ENCODE measurements around the gene CHN2. TPM values are rescaled to one million over a fixed set of nuclear protein-coding genes. Genes with fewer than 3 reads are reported as not detected.

The CHN2 gene
- total RNA-seq, 1 donor from 2014 or later = 6.6 TPM

DNA sequence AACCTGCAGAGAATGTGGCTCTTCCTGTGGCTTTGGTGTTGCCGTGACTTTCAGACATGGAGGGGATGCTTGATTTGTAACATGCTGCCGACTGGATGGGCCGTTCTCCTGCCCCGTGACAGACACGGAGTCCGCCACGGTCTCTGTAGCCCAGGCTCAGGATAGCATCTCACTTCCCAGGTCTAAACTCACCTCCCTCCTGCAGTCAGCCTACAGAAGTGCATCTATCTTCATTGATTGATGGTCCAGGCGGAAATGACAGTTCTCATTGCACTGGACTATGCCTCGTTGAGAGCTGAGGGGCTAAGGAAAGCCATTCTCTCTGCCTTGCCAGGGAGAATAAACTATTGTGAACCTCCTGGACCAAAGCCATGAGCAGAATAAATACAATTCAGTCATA, 77.5 kb downstream of the CHN2 start:
- Histone ChIP-seq H3K27ac (no peak overlapping the region), H4K20me1 (ENCODE audit: low read depth) (no peaks in the 10 kb centered on the region), H3K4me2 (no peak overlapping the region), H3K9me3 (ENCODE audit: low read depth) (no peaks in the 10 kb centered on the region), H3F3A (ENCODE audit: low read depth) (no peaks in the 10 kb centered on the region), H3K9ac (no peak overlapping the region), H2AFZ (replicated peaks) (no peak overlapping the region), H3K27me3 (no peaks in the 10 kb centered on the region), H3K4me1 (peaks cover 7% of the 10 kb centered on the region), H3K4me3 (no peak overlapping the region), H3K79me2 (ENCODE audit: low read depth) (no peaks in the 10 kb centered on the region), H3K36me3 (no peaks in the 10 kb centered on the region)
- H3K4me3 Mint-ChIP-seq = no peak overlapping the region
- H3K9me3 Mint-ChIP-seq = no peaks in the 10 kb centered on the region
- peaks cover 22% of the 10 kb centered on the region for H3K4me1 Mint-ChIP-seq
- no peak for DNase-seq (ENCODE audit: low spot score)
- no peaks in the 10 kb centered on the region for H3K36me3 Mint-ChIP-seq
- peaks cover 8% of the 10 kb centered on the region for H3K27me3 Mint-ChIP-seq (ENCODE audit: insufficient read depth, low read depth)
- H3K27ac Mint-ChIP-seq = no peak overlapping the region
- TF ChIP-seq, protein P1, sequence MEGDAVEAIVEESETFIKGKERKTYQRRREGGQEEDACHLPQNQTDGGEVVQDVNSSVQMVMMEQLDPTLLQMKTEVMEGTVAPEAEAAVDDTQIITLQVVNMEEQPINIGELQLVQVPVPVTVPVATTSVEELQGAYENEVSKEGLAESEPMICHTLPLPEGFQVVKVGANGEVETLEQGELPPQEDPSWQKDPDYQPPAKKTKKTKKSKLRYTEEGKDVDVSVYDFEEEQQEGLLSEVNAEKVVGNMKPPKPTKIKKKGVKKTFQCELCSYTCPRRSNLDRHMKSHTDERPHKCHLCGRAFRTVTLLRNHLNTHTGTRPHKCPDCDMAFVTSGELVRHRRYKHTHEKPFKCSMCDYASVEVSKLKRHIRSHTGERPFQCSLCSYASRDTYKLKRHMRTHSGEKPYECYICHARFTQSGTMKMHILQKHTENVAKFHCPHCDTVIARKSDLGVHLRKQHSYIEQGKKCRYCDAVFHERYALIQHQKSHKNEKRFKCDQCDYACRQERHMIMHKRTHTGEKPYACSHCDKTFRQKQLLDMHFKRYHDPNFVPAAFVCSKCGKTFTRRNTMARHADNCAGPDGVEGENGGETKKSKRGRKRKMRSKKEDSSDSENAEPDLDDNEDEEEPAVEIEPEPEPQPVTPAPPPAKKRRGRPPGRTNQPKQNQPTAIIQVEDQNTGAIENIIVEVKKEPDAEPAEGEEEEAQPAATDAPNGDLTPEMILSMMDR (IDR thresholded peaks at IDR 0.05) = no peak
- TF ChIP-seq EZH2phosphoT487 (IDR thresholded peaks at IDR 0.05) = no peak
- TF ChIP-seq EZH2 (IDR thresholded peaks at IDR 0.05) = no peak

DNA sequence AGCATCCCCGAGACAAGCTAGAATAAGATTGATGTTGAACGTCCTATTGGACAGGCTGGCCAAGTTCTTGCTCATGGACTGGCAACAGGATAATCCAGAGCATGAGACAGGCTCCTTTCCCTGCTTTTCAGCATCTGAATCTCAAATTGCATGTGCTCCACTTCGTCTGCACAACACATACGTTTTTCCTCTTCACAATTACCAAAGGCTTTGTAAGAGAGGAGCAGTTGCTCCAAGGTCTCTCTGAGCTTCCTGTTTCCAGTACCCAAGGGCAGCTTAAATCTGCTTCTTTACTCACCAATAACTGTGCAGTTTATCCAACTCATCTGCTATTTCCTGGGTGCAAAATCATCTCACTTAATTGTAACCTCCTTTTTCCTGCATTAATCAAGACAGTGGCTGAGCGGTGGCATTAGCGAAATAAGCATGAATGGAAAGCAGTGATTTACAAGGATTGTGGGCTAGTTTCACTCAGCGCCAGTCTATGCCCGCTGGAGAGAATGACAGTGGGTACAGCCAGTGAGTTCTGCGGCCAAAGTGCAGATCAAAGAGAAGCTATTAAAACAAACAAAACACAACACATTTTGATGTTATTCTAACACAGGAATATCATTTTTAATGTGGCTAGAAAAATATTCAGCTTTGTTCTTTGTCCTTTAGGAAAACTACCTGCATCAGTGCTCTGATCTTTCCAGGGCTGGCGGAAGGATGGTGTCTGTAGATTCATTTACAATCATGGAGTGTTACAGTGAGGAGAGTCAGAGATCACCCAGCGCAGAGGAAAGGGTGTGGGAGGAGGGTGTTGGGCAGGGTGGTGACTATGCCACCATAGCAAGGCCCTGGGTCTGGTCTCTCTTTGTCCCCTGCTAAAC, 79.8 kb downstream of the CHN2 start:
- no peak for DNase-seq (ENCODE audit: low spot score)
- H3K4me2 ChIP-seq = no peak overlapping the region
- no peak overlapping the region for H3K27ac Mint-ChIP-seq

DNA sequence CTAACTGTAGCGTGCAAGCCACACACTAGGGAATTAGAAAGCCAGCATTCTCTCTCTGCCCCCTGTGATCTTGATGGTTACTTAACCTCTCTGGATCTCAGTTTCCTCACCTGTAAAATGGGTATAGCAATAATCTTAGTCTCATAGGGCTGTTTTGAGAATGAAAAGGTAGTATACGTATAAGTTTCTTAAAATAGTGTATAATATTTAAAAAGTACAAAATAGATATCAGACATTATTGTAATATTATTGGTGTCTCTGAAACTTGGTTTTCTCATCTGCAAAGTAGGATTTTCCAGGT, 80.4 kb downstream of the CHN2 start:
- Histone ChIP-seq H3K4me1 (peaks cover 7% of the 10 kb centered on the region), H4K20me1 (ENCODE audit: low read depth) (no peaks in the 10 kb centered on the region), H3K36me3 (no peaks in the 10 kb centered on the region), H3K27me3 (no peaks in the 10 kb centered on the region), H3K4me2 (no peak overlapping the region), H3K4me3 (no peak overlapping the region), H3K79me2 (ENCODE audit: low read depth) (no peaks in the 10 kb centered on the region), H3K9ac (no peak overlapping the region), H2AFZ (replicated peaks) (no peak overlapping the region), H3F3A (ENCODE audit: low read depth) (no peaks in the 10 kb centered on the region), H3K27ac (no peak overlapping the region), H3K9me3 (ENCODE audit: low read depth) (no peaks in the 10 kb centered on the region)
- DNase-seq (ENCODE audit: low spot score) = no peak
- no peak overlapping the region for H3K4me3 Mint-ChIP-seq
- H3K9me3 Mint-ChIP-seq = no peaks in the 10 kb centered on the region
- H3K27ac Mint-ChIP-seq = no peak overlapping the region
- no peaks in the 10 kb centered on the region for H3K36me3 Mint-ChIP-seq
- TF ChIP-seq, protein P1 (IDR thresholded peaks at IDR 0.05) = no peak
- TF ChIP-seq EZH2 (IDR thresholded peaks at IDR 0.05) (no peak), EZH2phosphoT487 (IDR thresholded peaks at IDR 0.05) (no peak)
- peaks cover 22% of the 10 kb centered on the region for H3K4me1 Mint-ChIP-seq
- H3K27me3 Mint-ChIP-seq (ENCODE audit: insufficient read depth, low read depth) = peaks cover 14% of the 10 kb centered on the region

More for the DNA sequence above, 79.8 kb downstream of the CHN2 start:
- H3K9ac ChIP-seq = no peak overlapping the region
- Mint-ChIP-seq H3K9me3 (no peaks in the 10 kb centered on the region), H3K4me1 (peaks cover 22% of the 10 kb centered on the region), H3K4me3 (no peak overlapping the region), H3K27me3 (ENCODE audit: insufficient read depth, low read depth) (peaks cover 8% of the 10 kb centered on the region), H3K36me3 (no peaks in the 10 kb centered on the region)
- TF ChIP-seq EZH2phosphoT487 (IDR thresholded peaks at IDR 0.05) = no peak
- TF ChIP-seq, protein P1 (IDR thresholded peaks at IDR 0.05) = no peak
- TF ChIP-seq EZH2 (IDR thresholded peaks at IDR 0.05) = no peak
- H3K4me1 ChIP-seq = peaks cover 7% of the 10 kb centered on the region
- no peaks in the 10 kb centered on the region for H3K79me2 ChIP-seq (ENCODE audit: low read depth)
- H3K4me3 ChIP-seq = no peak overlapping the region
- no peaks in the 10 kb centered on the region for H3K9me3 ChIP-seq (ENCODE audit: low read depth)
- no peaks in the 10 kb centered on the region for H3F3A ChIP-seq (ENCODE audit: low read depth)
- H3K27me3 ChIP-seq = no peaks in the 10 kb centered on the region
- no peak overlapping the region for H2AFZ ChIP-seq (replicated peaks)
- H4K20me1 ChIP-seq (ENCODE audit: low read depth) = no peaks in the 10 kb centered on the region
- no peaks in the 10 kb centered on the region for H3K36me3 ChIP-seq
- H3K27ac ChIP-seq = no peak overlapping the region
